AG09319 (cell line): ENCODE data around the gene HOXB13.

Source experiments
- DNase-seq: peaks from one replicate; pipeline ENCODE4 v3.0.0-alpha.2; 2010; ENCODE audit warnings: low read depth; ENCODE audit errors: extremely low read depth
- TF ChIP-seq, protein P1 (sequence below): IDR thresholded peaks from 2 replicates; pipeline ENCODE4 v1.5.1; 2011; ENCODE audit warnings: low read depth, mild to moderate bottlenecking, inconsistent platforms, low read length, moderate library complexity

HOXB13 gene

DNA sequence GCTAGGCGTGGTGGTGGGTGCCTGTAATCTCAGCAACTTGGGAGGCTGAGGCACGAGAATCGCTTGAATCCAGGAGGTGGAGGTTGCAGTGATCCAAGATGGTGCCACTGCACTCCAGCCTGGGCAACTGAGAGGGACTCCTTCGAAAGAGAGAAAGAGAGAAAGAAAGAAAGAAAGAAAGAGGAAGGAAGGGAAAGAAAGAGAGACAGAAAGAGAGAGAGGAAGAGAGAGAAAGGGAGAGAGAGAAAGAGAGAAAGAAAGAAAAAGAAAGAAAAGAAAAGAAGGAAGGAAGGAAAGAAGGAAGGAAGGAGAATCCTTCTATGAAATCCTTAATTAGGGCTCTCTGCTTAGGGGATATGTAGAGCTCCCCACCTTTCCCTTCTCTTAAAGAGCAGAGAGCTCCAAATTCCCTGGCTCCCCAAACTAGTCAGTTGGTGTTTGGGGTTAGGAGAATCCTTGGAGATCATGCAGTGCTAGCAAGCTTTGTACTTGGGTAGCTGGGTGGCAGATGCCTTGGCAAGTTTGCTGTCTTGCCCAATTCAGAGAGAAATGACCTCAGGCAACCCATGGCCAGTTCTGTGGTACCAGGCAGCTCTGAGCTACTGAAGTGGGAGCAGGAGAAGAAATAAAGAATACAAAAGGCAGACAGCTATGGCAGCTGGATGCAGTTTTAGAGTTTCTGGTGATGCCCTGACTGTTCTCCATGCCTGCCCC, 8.9 kb upstream of the HOXB13 start:
- no peak for DNase-seq
- TF ChIP-seq, protein P1, sequence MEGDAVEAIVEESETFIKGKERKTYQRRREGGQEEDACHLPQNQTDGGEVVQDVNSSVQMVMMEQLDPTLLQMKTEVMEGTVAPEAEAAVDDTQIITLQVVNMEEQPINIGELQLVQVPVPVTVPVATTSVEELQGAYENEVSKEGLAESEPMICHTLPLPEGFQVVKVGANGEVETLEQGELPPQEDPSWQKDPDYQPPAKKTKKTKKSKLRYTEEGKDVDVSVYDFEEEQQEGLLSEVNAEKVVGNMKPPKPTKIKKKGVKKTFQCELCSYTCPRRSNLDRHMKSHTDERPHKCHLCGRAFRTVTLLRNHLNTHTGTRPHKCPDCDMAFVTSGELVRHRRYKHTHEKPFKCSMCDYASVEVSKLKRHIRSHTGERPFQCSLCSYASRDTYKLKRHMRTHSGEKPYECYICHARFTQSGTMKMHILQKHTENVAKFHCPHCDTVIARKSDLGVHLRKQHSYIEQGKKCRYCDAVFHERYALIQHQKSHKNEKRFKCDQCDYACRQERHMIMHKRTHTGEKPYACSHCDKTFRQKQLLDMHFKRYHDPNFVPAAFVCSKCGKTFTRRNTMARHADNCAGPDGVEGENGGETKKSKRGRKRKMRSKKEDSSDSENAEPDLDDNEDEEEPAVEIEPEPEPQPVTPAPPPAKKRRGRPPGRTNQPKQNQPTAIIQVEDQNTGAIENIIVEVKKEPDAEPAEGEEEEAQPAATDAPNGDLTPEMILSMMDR = no peak

DNA sequence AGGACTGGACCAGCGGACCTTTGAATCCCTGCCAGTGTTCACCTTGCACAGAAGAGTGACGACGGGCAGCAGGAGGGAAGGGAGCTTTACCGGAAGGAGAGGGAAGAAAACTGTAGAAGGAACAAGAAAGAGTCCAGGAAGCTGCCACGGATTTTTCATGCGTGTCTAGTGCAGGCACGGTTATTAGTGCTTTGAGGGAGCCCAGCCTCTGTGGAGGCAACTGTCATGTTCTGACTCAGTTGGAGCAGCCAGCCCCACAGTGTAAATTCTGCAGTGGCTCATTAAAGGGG, 6.5 kb upstream of the HOXB13 start:
- no peak for DNase-seq
- TF ChIP-seq, protein P1 = no peak

DNA sequence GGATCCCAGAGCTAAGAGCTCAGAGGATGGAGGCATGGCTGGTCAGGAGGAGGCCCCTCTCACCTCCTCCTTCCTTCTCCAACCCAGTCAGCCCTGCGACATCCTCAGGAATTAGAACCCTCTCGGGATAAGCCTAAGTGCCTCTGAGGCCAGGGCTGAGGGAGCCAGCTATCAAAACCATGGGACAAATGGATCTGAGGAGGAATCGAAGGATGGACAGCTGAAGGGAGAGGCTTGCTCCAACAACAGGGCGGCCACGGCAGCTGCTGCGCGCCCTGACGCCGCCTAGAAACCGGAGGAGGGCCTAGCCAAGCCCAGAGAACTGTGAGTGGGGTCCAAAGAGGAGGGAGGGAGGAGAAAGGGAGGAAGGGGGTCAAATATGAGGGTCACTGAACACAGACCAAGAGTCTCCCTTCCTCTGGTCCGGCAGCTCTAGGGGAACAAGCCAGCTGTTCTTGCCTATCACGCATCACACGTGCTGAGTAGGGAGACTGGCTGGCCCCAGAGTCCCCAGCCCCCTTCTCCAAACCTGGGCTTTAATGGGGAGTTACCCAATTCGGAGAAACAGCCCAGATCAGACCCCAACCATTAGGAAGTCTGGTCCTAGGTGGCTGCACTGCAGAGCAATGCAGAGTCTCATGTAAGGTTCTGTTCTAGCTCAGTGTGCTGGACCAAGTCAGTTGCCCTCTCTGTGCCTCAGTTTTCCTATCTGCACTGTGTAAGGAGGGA, 5.9 kb upstream of the HOXB13 start:
- TF ChIP-seq, protein P1 = no peak
- DNase-seq = no peak

DNA sequence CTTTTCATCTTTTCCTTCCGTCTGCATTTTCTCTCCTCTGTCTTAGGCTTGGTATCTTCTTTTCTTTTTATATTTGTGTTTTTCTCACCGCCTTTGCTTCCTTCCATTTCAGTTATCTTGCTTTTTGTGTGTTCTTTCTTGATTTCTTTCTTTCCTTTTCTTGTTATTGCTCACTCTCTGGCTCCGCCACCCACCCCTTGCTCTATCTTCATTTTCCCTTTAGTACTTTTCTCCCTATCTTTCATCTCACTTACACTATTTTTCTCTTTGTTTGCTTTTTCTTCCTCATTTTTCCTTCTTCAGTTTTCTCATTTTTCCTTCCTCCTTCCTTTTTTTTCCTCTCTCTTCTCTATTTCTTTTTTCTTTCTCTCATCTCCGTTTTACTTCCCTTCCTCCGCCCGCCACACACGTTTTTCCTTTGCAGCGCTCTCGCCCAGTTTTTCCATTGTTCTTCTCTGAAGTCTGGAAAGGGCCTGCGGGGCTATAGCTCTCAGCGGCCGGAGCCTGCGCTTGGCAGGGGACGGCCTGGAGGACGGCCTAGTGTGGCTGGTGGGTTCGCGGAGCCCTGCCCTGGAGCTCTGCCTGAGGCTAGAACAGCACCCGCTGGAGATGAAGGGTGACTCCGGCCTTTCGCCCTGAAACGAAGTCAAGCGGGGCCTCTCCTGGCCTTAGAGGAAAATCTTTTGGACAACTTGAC, 5.2 kb upstream of the HOXB13 start:
- no peak for DNase-seq
- TF ChIP-seq, protein P1 = no peak

DNA sequence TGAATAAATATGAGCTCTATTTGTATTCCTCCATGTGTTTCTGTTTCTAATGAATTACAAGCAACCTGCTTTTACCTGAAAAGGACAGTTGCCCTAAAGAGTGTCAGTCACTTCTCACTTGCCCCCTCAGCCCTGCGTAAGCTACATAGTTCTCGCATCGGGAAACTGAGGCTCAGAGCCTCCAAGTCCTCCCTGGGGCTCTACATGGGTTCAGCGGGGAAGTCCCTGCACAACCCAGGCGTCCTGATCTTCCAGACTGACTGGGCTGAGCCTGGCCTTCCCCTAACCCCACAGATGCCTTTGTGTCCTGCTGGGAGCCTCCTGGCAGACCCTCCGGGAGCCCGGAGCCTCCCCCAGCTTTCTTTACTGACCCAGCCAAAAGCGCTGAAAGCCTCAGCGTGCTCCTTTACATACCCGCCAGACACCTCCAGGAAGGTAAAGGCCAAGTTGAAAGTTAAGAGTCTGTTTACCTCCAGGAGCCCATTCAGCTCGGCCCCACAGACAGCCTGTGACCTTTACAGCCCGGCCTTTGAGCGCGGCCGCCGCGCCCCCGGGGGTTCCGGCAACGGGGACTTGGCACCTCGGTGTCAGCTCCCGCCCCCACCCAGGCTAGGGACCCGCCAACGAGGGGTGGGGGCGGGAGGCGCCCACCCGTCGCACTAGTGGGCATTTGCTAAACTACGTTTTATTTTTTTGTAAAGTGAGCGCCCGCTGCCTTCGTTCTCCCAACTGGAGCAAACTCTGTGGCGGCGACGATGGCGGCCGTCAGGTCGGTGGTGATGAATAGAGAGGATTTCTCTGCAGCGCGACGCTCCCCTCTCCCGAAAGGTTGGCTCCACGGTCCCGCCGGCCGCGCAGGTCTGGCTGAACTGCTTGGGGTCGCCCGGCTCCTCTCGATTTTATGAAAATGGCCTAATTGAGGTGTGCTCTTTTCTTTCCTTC, 4.4 kb upstream of the HOXB13 start:
- TF ChIP-seq, protein P1 = no peak
- no peak for DNase-seq

DNA sequence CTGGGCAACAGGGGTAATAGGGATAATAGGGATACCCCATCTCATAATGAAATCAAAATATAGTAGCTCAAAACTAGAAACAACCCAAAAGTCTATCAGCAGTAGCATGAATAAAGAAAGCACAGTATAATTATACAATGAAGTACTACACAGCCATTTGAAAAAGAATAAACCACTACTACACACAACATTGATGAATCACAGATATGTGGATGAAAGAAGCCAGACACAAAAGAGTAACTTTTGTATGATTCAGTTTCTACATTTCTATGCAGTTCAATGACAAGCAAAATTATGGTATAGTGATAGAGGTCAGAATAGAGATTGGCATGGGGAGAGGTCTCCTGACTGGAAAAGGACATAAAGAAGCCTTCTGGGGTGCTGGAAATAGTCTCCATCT, 2.8 kb upstream of the HOXB13 start:
- TF ChIP-seq, protein P1 = no peak
- no peak for DNase-seq
